Lower lobe of right lung (tissue), 2 donors: ENCODE data around the gene MYO1F. TPM values are rescaled to one million over a fixed set of nuclear protein-coding genes. Genes with fewer than 3 reads are reported as not detected.
"Not testable (repeated sequence)": the region's sequence is repeated elsewhere in the genome, so short reads cannot be mapped to it uniquely, and the experiment has no call there.

Experiments used
- ATAC-seq, 2 donors: fragments of 200-7000 bp; cut with Tn5 transposase; one replicate each; pipeline ENCODE4 v1.9.1; 2020 to 2022; ENCODE audit warnings: mild to moderate bottlenecking in 2 of 2, moderate library complexity in 2 of 2
- DNase-seq: peaks from one replicate; pipeline ENCODE4 v3.0.0-alpha.2; 2020
- H3K27ac ChIP-seq: fragments of 200-600 bp; one replicate; pipeline ENCODE4 v1.8.0; 2022
- H3K27me3 ChIP-seq: fragments of 200-600 bp; one replicate; pipeline ENCODE4 v1.8.0; 2022; ENCODE audit warnings: low read depth
- H3K36me3 ChIP-seq: fragments of 200-600 bp; one replicate; pipeline ENCODE4 v1.8.0; 2022; ENCODE audit warnings: mild to moderate bottlenecking
- H3K4me1 ChIP-seq: fragments of 200-600 bp; one replicate; pipeline ENCODE4 v1.8.0; 2022
- H3K4me3 ChIP-seq: fragments of 200-600 bp; one replicate; pipeline ENCODE4 v1.8.0; 2022; ENCODE audit warnings: mild to moderate bottlenecking
- H3K9me3 ChIP-seq: fragments of 200-600 bp; one replicate; pipeline ENCODE4 v1.8.0; 2022
- intact Hi-C: fragments of 100-400 bp; cut with DNase I; formaldehyde crosslinking; loops from one replicate; pipeline ENCODE4 v1.11.0; 2022
- total RNA-seq: library from RNA; stranded (reverse); fragmentation: NEBNext Ultra II Directional; extraction: Animal tissue kit (Norgen Biotek cat#: 25700); gene quantifications from one replicate; pipeline ENCODE4 v1.2.1, GENCODE V29; 2021
- TF ChIP-seq, protein P1 (sequence below): fragments of 200-600 bp; IDR thresholded peaks from one replicate; pipeline ENCODE4 v1.8.0; 2022; ENCODE audit warnings: antibody characterized with exemption, mild to moderate bottlenecking
- donor health status: DM: no; HTN: yes; CAD: no; lungs with severe emphysema.

The MYO1F gene
- total RNA-seq, 1 donor from 2014 or later, result 162 TPM

GRCh38 chr19:8561075-8561764 is 16.0 kb downstream of the MYO1F start:
- TF ChIP-seq, protein P1, sequence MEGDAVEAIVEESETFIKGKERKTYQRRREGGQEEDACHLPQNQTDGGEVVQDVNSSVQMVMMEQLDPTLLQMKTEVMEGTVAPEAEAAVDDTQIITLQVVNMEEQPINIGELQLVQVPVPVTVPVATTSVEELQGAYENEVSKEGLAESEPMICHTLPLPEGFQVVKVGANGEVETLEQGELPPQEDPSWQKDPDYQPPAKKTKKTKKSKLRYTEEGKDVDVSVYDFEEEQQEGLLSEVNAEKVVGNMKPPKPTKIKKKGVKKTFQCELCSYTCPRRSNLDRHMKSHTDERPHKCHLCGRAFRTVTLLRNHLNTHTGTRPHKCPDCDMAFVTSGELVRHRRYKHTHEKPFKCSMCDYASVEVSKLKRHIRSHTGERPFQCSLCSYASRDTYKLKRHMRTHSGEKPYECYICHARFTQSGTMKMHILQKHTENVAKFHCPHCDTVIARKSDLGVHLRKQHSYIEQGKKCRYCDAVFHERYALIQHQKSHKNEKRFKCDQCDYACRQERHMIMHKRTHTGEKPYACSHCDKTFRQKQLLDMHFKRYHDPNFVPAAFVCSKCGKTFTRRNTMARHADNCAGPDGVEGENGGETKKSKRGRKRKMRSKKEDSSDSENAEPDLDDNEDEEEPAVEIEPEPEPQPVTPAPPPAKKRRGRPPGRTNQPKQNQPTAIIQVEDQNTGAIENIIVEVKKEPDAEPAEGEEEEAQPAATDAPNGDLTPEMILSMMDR, result no peak
- Histone ChIP-seq H3K27me3 (no peaks in the 10 kb centered on the region), H3K4me1 (no peaks in the 10 kb centered on the region), H3K27ac (no peak overlapping the region), H3K4me3 (no peak overlapping the region), H3K36me3 (no peaks in the 10 kb centered on the region), H3K9me3 (no peaks in the 10 kb centered on the region)
- intact Hi-C loops, result no loop called here
- ATAC-seq, result no peak
- DNase-seq, result no peak

DNA sequence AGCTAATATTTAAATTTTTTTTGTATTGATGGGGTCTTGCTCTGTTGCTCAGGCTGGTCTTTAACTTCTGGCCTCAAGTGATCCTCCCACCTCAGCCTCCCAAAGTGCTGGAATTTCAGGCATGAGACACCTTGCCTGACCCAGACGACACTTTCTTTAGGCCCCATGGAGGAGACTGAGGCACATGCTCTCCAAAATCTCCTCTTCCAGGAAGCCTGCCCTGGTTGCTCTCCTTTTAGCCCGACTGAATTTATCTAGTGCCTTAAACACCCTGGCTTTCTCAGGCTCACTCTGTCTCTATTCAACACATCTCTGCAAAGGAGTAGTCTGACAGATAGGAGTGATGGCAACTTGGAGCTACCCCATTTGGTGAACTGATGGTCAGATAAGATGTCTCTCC is 18.9 kb downstream of the MYO1F start:
- H3K4me1 ChIP-seq, result no peaks in the 10 kb centered on the region
- H3K27me3 ChIP-seq, result no peaks in the 10 kb centered on the region
- no peak overlapping the region for H3K27ac ChIP-seq
- TF ChIP-seq, protein P1, result no peak
- H3K9me3 ChIP-seq, result no peaks in the 10 kb centered on the region
- H3K36me3 ChIP-seq, result peaks cover 13% of the 10 kb centered on the region
- ATAC-seq (no peak), DNase-seq (no peak)
- H3K4me3 ChIP-seq, result no peak overlapping the region
- intact Hi-C loops, result no loop called here

GRCh38 chr19:8557642-8558238 is 19.5 kb downstream of the MYO1F start:
- DNase-seq, result peak; percentile 58
- ATAC-seq, result peak; percentile 32 to 73

DNA sequence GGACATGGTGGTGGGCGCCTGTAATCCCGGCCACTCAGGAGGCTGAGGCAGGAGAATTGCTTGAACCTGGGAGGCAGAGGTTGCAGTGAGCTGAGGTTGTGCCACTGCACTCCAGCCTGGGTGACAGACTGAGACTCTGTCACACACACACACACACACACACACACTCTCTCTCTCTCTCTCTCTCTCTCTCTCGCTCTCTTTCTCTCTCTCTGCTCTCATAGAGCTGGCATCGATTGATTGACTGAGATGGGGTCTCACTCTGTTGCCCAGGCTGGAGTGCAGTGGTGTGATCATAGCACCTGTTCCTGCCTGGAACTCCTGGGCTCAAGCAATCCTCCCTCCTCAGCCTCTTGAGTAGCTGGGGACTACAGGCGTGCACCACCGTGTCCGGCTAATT is 23.5 kb downstream of the MYO1F start:
- H3K9me3 ChIP-seq, intact Hi-C loops, H3K4me1 ChIP-seq, H3K4me3 ChIP-seq, H3K27me3 ChIP-seq, DNase-seq, ATAC-seq, H3K27ac ChIP-seq: not testable (repeated sequence)
- peaks cover 36% of the 10 kb centered on the region for H3K36me3 ChIP-seq

More at GRCh38 chr19:8557642-8558238, 19.5 kb downstream of the MYO1F start:
- Histone ChIP-seq H3K9me3 (no peaks in the 10 kb centered on the region), H3K4me1 (no peaks in the 10 kb centered on the region), H3K4me3 (no peak overlapping the region), H3K27ac (no peak overlapping the region), H3K36me3 (peaks cover 19% of the 10 kb centered on the region), H3K27me3 (no peaks in the 10 kb centered on the region)
- TF ChIP-seq, protein P1, result no peak
- intact Hi-C loops, result no loop called here

DNA sequence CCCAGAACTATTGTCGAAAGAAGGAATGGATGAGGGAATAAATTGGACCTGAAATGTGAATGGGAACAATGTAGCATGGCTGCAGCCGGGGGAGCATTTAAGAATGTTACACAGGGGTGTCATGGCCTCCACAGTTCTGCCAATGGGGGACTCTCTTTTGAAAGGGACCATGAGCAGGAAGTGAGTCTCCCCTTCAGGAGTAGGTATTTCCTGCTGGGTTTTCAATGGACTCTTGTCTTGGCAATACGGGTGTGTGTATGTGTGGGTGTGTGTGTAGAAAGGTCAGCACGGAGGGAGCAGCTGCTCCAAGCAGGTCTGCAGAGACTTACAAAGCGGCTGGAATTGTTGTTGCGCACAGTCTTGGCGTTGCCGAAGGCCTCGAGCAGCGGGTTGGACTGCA is 24.4 kb downstream of the MYO1F start:
- TF ChIP-seq, protein P1, result no peak
- no peak overlapping the region for H3K4me3 ChIP-seq
- intact Hi-C loops, result no loop called here
- H3K4me1 ChIP-seq, result no peaks in the 10 kb centered on the region
- no peak overlapping the region for H3K27ac ChIP-seq
- H3K9me3 ChIP-seq, result no peaks in the 10 kb centered on the region
- DNase-seq (no peak), ATAC-seq (no peak)
- H3K27me3 ChIP-seq, result no peaks in the 10 kb centered on the region
- H3K36me3 ChIP-seq, result peaks cover 40% of the 10 kb centered on the region

DNA sequence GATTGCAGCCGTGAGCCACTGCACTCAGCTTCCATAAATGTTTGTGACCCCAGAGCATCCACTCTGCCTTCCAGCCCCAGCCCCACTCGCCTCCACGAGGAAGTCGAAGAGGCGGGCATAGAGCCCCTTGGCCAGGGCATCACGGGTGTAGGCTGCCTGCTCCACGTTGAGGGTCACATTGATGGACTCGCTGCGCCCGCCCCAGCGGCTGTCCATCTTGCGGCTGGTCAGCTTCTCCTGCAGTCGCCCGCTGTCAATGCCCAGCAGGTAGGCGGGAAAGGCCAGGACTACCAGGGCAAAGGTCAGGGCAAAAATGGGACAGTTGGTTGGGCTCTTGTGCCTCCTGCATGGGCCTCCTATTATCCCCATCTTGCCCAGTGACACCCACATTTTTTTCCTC is 27.2 kb downstream of the MYO1F start:
- Histone ChIP-seq H3K27ac (no peak overlapping the region), H3K9me3 (no peaks in the 10 kb centered on the region), H3K36me3 (peaks cover 65% of the 10 kb centered on the region), H3K4me1 (no peaks in the 10 kb centered on the region), H3K4me3 (no peak overlapping the region), H3K27me3 (no peaks in the 10 kb centered on the region)
- TF ChIP-seq, protein P1, result no peak
- intact Hi-C loops, result no loop called here
- ATAC-seq (no peak), DNase-seq (no peak)
